Naive thymus-derived CD4-positive, alpha-beta T cell (primary cell): ENCODE data around the gene GRPEL1. TPM values are rescaled to one million over a fixed set of nuclear protein-coding genes. Genes with fewer than 3 reads are reported as not detected.
A peak's percentile ranks its signal among the peaks of the same experiment; 100 is the strongest.

Source experiments
- ATAC-seq: fragments of 150-1000 bp; cut with Tn5 transposase; 2 replicates; pipeline ENCODE4 v1.10.0; 2021; ENCODE audit warnings: mild to moderate bottlenecking, moderate library complexity
- CTCF ChIA-PET: fragments of 350-600 bp; sonication (Branson Sonifier 250); formaldehyde crosslinking; loops from one replicate; lab custom pipeline; 2021; ENCODE audit warnings: antibody characterized with exemption; lab: Charles Lee
- POLR2A ChIA-PET: fragments of 350-600 bp; sonication (Branson Sonifier 250); formaldehyde crosslinking; loops from one replicate; lab custom pipeline; 2021; ENCODE audit warnings: antibody characterized with exemption, inconsistent platforms; lab: Charles Lee
- DNase-seq, 9 donors: peaks; one replicate each; pipeline versions ENCODE4 v3.0.0 to v3.0.0-alpha.2; 2020 to 2022; ENCODE audit warnings: mixed read lengths in 1 of 9
- H3K27ac ChIP-seq: one replicate; pipeline ENCODE4 v1.7.0; 2013; ENCODE audit warnings: mild to moderate bottlenecking, low read depth, low read length, moderate library complexity
- H3K27me3 ChIP-seq, 2 donors: one replicate each; pipeline ENCODE4 v1.7.0; 2013; ENCODE audit warnings: low read length in 2 of 2, mild to moderate bottlenecking in 2 of 2, moderate library complexity in 2 of 2; ENCODE audit not compliant: control insufficient read depth in 2 of 2, insufficient read depth in 2 of 2
- H3K36me3 ChIP-seq, 3 experiments: 1 replicate in 2 of 3; 2 replicates in 1 of 3; pipeline ENCODE4 v1.7.0; 2013; ENCODE audit warnings: low read length in 3 of 3, mild to moderate bottlenecking in 3 of 3, moderate library complexity in 1 of 3; ENCODE audit not compliant: insufficient read depth in 3 of 3, control insufficient read depth in 2 of 3
- H3K4me1 ChIP-seq, 2 donors: one replicate each; pipeline ENCODE4 v1.7.0; 2013; ENCODE audit warnings: low read length in 2 of 2, mild to moderate bottlenecking in 2 of 2, moderate library complexity in 1 of 2; ENCODE audit not compliant: control insufficient read depth in 2 of 2, insufficient read depth in 2 of 2
- H3K4me3 ChIP-seq: 2 replicates; pipeline ENCODE4 v1.7.0; 2013; ENCODE audit warnings: mild to moderate bottlenecking, low read length
- H3K9me3 ChIP-seq, 3 experiments: 1 replicate in 2 of 3; 2 replicates in 1 of 3; pipeline ENCODE4 v1.7.0; 2013; ENCODE audit warnings: low read length in 3 of 3; ENCODE audit not compliant: control insufficient read depth in 2 of 3
- H3K27ac Mint-ChIP-seq, 9 donors: one replicate each; pipeline ENCODE4 v1.8.0; 2020 to 2022; ENCODE audit warnings: mixed read lengths in 9 of 9, mild to moderate bottlenecking in 8 of 9, moderate library complexity in 5 of 9, inconsistent platforms in 2 of 9
- H3K27me3 Mint-ChIP-seq, 5 donors: one replicate each; pipeline ENCODE4 v1.8.0; 2021 to 2022; ENCODE audit warnings: mixed read lengths in 5 of 5, mild to moderate bottlenecking in 1 of 5
- H3K36me3 Mint-ChIP-seq, 5 donors: one replicate each; pipeline ENCODE4 v1.8.0; 2020 to 2022; ENCODE audit warnings: mixed read lengths in 5 of 5, mild to moderate bottlenecking in 3 of 5, inconsistent platforms in 1 of 5
- H3K4me1 Mint-ChIP-seq, 7 donors: one replicate each; pipeline ENCODE4 v1.8.0; 2020 to 2022; ENCODE audit warnings: mixed read lengths in 7 of 7, mild to moderate bottlenecking in 3 of 7, inconsistent platforms in 1 of 7
- H3K4me3 Mint-ChIP-seq, 10 donors: one replicate each; pipeline ENCODE4 v1.8.0; 2020 to 2022; ENCODE audit warnings: mild to moderate bottlenecking in 10 of 10, mixed read lengths in 10 of 10, moderate library complexity in 6 of 10, inconsistent platforms in 2 of 10
- H3K9me3 Mint-ChIP-seq, 11 donors: one replicate each; pipeline ENCODE4 v1.8.0; 2020 to 2022; ENCODE audit warnings: mixed read lengths in 11 of 11, mild to moderate bottlenecking in 4 of 11, inconsistent platforms in 1 of 11, moderate library complexity in 1 of 11
- intact Hi-C, 2 donors: fragments of 100-400 bp; cut with micrococcal nuclease; formaldehyde crosslinking; loops; one replicate each; pipeline ENCODE4 v1.15.1; 2023
- polyA plus RNA-seq, 2 donors: library from polyadenylated mRNA; unstranded; fragments of 300-500 nt; fragmentation: Illumina TruSeq; gene quantifications; one replicate each; pipeline ENCODE4 v1.2.3, GENCODE V29; 2021
- total RNA-seq, 6 experiments: library from RNA in 5 of 6; stranded (reverse) in 5 of 6; gene quantifications; 1 replicate in 5 of 6; 2 replicates in 1 of 6; pipeline ENCODE4 v1.2.3 and lab custom pipeline; 2021 to 2026

Gene GRPEL1
- total and polyA plus RNA-seq, 7 experiments from 2014 or later = 34.5 to 53.3 (median 45.0) TPM

GRCh38 chr4:7109169-7109568 is 41.3 kb upstream of the GRPEL1 start:
- Histone ChIP-seq H3K36me3 (no peaks in the 10 kb centered on the region), H3K27ac (no peak overlapping the region), H3K4me1 (no peaks in the 10 kb centered on the region), H3K27me3 (no peaks in the 10 kb centered on the region), H3K9me3 (no peaks in the 10 kb centered on the region), H3K4me3 (no peak overlapping the region)
- Mint-ChIP-seq H3K27me3 (peaks cover 0 to 15% (median 0%) of the 10 kb centered on the region in 5 donors), H3K9me3 (peaks cover 0 to 4% (median 2%) of the 10 kb centered on the region in 11 donors), H3K4me1 (peaks cover 0 to 4% (median 0%) of the 10 kb centered on the region in 7 donors), H3K27ac (no peak overlapping the region), H3K36me3 (peaks cover 0 to 5% (median 0%) of the 10 kb centered on the region in 5 donors), H3K4me3 (no peak overlapping the region)
- ATAC-seq (no peak), DNase-seq (no peak)
- intact Hi-C loops = no loop called here
- POLR2A ChIA-PET = no interaction called here
- CTCF ChIA-PET = no interaction called here

GRCh38 chr4:7108660-7109059 is 40.8 kb upstream of the GRPEL1 start:
- Mint-ChIP-seq H3K9me3 (peaks cover 0 to 4% (median 2%) of the 10 kb centered on the region in 11 donors), H3K27ac (no peak overlapping the region), H3K27me3 (peaks cover 0 to 15% (median 0%) of the 10 kb centered on the region in 5 donors), H3K4me3 (no peak overlapping the region), H3K4me1 (peaks cover 0 to 6% (median 0%) of the 10 kb centered on the region in 7 donors), H3K36me3 (peaks cover 0 to 5% (median 0%) of the 10 kb centered on the region in 5 donors)
- intact Hi-C loops = no loop called here
- no peak overlapping the region for H3K4me3 ChIP-seq
- H3K36me3 ChIP-seq = no peaks in the 10 kb centered on the region
- no peaks in the 10 kb centered on the region for H3K27me3 ChIP-seq
- no peak for ATAC-seq
- POLR2A ChIA-PET = no interaction called here
- CTCF ChIA-PET = no interaction called here
- H3K27ac ChIP-seq = no peak overlapping the region
- H3K9me3 ChIP-seq = no peaks in the 10 kb centered on the region
- no peaks in the 10 kb centered on the region for H3K4me1 ChIP-seq
- DNase-seq = no peak

GRCh38 chr4:7108046-7108625 is 40.3 kb upstream of the GRPEL1 start:
- no peak overlapping the region for H3K4me3 ChIP-seq
- H3K36me3 Mint-ChIP-seq = peaks cover 0 to 5% (median 0%) of the 10 kb centered on the region in 5 donors
- H3K4me1 Mint-ChIP-seq = peaks cover 0 to 11% (median 4%) of the 10 kb centered on the region in 7 donors
- no peaks in the 10 kb centered on the region for H3K36me3 ChIP-seq
- no peak overlapping the region for H3K27ac Mint-ChIP-seq
- no peaks in the 10 kb centered on the region for H3K27me3 ChIP-seq
- POLR2A ChIA-PET = no interaction called here
- DNase-seq = no peak
- H3K9me3 ChIP-seq = no peaks in the 10 kb centered on the region
- no peak for ATAC-seq
- intact Hi-C loops = no loop called here
- CTCF ChIA-PET = no interaction called here
- peaks cover 0 to 19% (median 0%) of the 10 kb centered on the region in 5 donors for H3K27me3 Mint-ChIP-seq
- no peaks in the 10 kb centered on the region for H3K4me1 ChIP-seq
- no peak overlapping the region for H3K27ac ChIP-seq
- H3K9me3 Mint-ChIP-seq = peaks cover 0 to 4% (median 2%) of the 10 kb centered on the region in 11 donors
- no peak overlapping the region for H3K4me3 Mint-ChIP-seq

- Mint-ChIP-seq H3K27ac (no peak overlapping the region), H3K4me3 (peak overlapping the region in 1 of 10 donors; percentile 0), H3K9me3 (peaks cover 0 to 4% (median 2%) of the 10 kb centered on the region in 11 donors), H3K36me3 (peaks cover 0 to 5% (median 0%) of the 10 kb centered on the region in 5 donors), H3K27me3 (peaks cover 0 to 19% (median 0%) of the 10 kb centered on the region in 5 donors), H3K4me1 (peaks cover 3 to 18% (median 7%) of the 10 kb centered on the region in 7 donors)
- H3K36me3 ChIP-seq = no peaks in the 10 kb centered on the region
- DNase-seq (no peak), ATAC-seq (no peak)
- ChIA-PET POLR2A (no interaction called here), CTCF (no interaction called here)
- intact Hi-C loops = no loop called here
- H3K27me3 ChIP-seq = no peaks in the 10 kb centered on the region
- H3K9me3 ChIP-seq = no peaks in the 10 kb centered on the region
- H3K4me3 ChIP-seq = no peak overlapping the region
- H3K4me1 ChIP-seq = peaks cover 4 to 7% of the 10 kb centered on the region in 2 donors
- no peak overlapping the region for H3K27ac ChIP-seq
Observed at GRCh38 chr4:7107166-7107905, 39.5 kb upstream of the GRPEL1 start.

GRCh38 chr4:7105276-7105675 is 37.4 kb upstream of the GRPEL1 start:
- POLR2A ChIA-PET = interaction anchor here (1.6 kb wide), 1 partner anchor 38 kb away, joined by 5 read pairs; the partner anchor contains the start of gene GRPEL1
- H3K27ac Mint-ChIP-seq = peak overlapping the region in 3 of 9 donors; percentile 7 to 25 (median 22)
- Histone ChIP-seq H3K36me3 (no peaks in the 10 kb centered on the region), H3K27me3 (no peaks in the 10 kb centered on the region), H3K27ac (no peak overlapping the region), H3K4me1 (peaks cover 12 to 15% of the 10 kb centered on the region in 2 donors), H3K4me3 (no peak overlapping the region), H3K9me3 (no peaks in the 10 kb centered on the region)
- intact Hi-C loops = no loop called here
- ATAC-seq (no peak), DNase-seq (no peak)
- H3K36me3 Mint-ChIP-seq = peaks cover 0 to 4% (median 0%) of the 10 kb centered on the region in 5 donors
- peak overlapping the region in 4 of 10 donors; percentile 8 to 89 (median 57) for H3K4me3 Mint-ChIP-seq
- H3K9me3 Mint-ChIP-seq = peaks cover 0 to 3% (median 0%) of the 10 kb centered on the region in 11 donors
- CTCF ChIA-PET = no interaction called here
- peaks cover 0 to 19% (median 0%) of the 10 kb centered on the region in 5 donors for H3K27me3 Mint-ChIP-seq
- H3K4me1 Mint-ChIP-seq = peaks cover 9 to 30% (median 17%) of the 10 kb centered on the region in 7 donors

- intact Hi-C loops = loop anchor here (5.0 kb wide), 1 partner anchor 1053 kb away; the partner anchor contains the start of gene ABLIM2 (in 2 of the 2)
- ChIA-PET CTCF (no interaction called here), POLR2A (interaction anchor here (1.6 kb wide), 1 partner anchor 37 kb away, joined by 5 read pairs; the partner anchor contains the start of gene GRPEL1)
- no peaks in the 10 kb centered on the region for H3K36me3 ChIP-seq
- H3K27me3 ChIP-seq = no peaks in the 10 kb centered on the region
- H3K9me3 Mint-ChIP-seq = peaks cover 0 to 2% (median 0%) of the 10 kb centered on the region in 11 donors
- H3K27me3 Mint-ChIP-seq = peaks cover 0 to 22% (median 0%) of the 10 kb centered on the region in 5 donors
- no peak overlapping the region for H3K27ac ChIP-seq
- peaks cover 12 to 15% of the 10 kb centered on the region in 2 donors for H3K4me1 ChIP-seq
- peaks cover 9 to 30% (median 17%) of the 10 kb centered on the region in 7 donors for H3K4me1 Mint-ChIP-seq
- ATAC-seq (no peak), DNase-seq (no peak)
- H3K27ac Mint-ChIP-seq = peak overlapping the region in 5 of 9 donors; percentile 18 to 54 (median 51)
- no peaks in the 10 kb centered on the region for H3K36me3 Mint-ChIP-seq
- no peaks in the 10 kb centered on the region for H3K9me3 ChIP-seq
- H3K4me3 ChIP-seq = no peak overlapping the region
- peak overlapping the region in 8 of 10 donors; percentile 27 to 93 (median 89) for H3K4me3 Mint-ChIP-seq
Observed at GRCh38 chr4:7104366-7105031, 36.6 kb upstream of the GRPEL1 start.
